Measurements from ENCODE around the gene IFI27L2.
"Not testable (repeated sequence)": the region's sequence is repeated elsewhere in the genome, so short reads cannot be mapped to it uniquely, and the experiment has no call there.

The IFI27L2 gene

GRCh38 chr14:94129111-94129757, at the start of gene IFI27L2:
Gene IFI27L2, minus strand, starts transcription at chr14:94129604. Its CDS starts 40 bp downstream, at chr14:94129564.
- DNase-seq (ENCODE audit: low spot score), result peak; percentile 83

- DNase-seq (ENCODE audit: low spot score), result no peak
Observed at GRCh38 chr14:94177806-94178205, 48.4 kb upstream of the IFI27L2 start.

GRCh38 chr14:94176808-94177207, 47.4 kb upstream of the IFI27L2 start:
- DNase-seq (ENCODE audit: low spot score), result no peak

- no peak for DNase-seq (ENCODE audit: low spot score)
Observed at GRCh38 chr14:94175747-94176146, 46.3 kb upstream of the IFI27L2 start.

GRCh38 chr14:94175011-94175745, 45.8 kb upstream of the IFI27L2 start:
- DNase-seq (ENCODE audit: low spot score), result peak; percentile 46

GRCh38 chr14:94174604-94175010, 45.2 kb upstream of the IFI27L2 start:
- DNase-seq (ENCODE audit: low spot score), result no peak

- peak; percentile 97 for DNase-seq (ENCODE audit: low spot score)
Observed at GRCh38 chr14:94173885-94174603, 44.6 kb upstream of the IFI27L2 start, which contains the start of gene PPP4R4. Gene PPP4R4, plus strand, starts transcription at chr14:94174322. Its CDS starts 144 bp downstream, at chr14:94174466.

- peak; percentile 34 for DNase-seq (ENCODE audit: low spot score)
Observed at GRCh38 chr14:94173471-94173884, 44.1 kb upstream of the IFI27L2 start.

GRCh38 chr14:94172545-94172944, 43.1 kb upstream of the IFI27L2 start:
- no peak for DNase-seq (ENCODE audit: low spot score)

GRCh38 chr14:94171208-94171607, 41.8 kb upstream of the IFI27L2 start:
- DNase-seq (ENCODE audit: low spot score), result no peak

- DNase-seq (ENCODE audit: low spot score), result peak; percentile 50
Observed at GRCh38 chr14:94170136-94170535, 40.7 kb upstream of the IFI27L2 start.

GRCh38 chr14:94165744-94166143, 36.3 kb upstream of the IFI27L2 start:
- no peak for DNase-seq (ENCODE audit: low spot score)

- peak; percentile 49 for DNase-seq (ENCODE audit: low spot score)
Observed at GRCh38 chr14:94164685-94165431, 35.5 kb upstream of the IFI27L2 start.

GRCh38 chr14:94163796-94164195, 34.4 kb upstream of the IFI27L2 start:
- no peak for DNase-seq (ENCODE audit: low spot score)

GRCh38 chr14:94162466-94162865, 33.1 kb upstream of the IFI27L2 start:
- no peak for DNase-seq (ENCODE audit: low spot score)

- no peak for DNase-seq (ENCODE audit: low spot score)
Observed at GRCh38 chr14:94161981-94162380, 32.6 kb upstream of the IFI27L2 start.

- no peak for DNase-seq (ENCODE audit: low spot score)
Observed at GRCh38 chr14:94161058-94161457, 31.7 kb upstream of the IFI27L2 start.

- no peak for DNase-seq (ENCODE audit: low spot score)
Observed at GRCh38 chr14:94158239-94158883, 29.0 kb upstream of the IFI27L2 start.

- DNase-seq (ENCODE audit: low spot score), result no peak
Observed at GRCh38 chr14:94157197-94157596, 27.8 kb upstream of the IFI27L2 start.

GRCh38 chr14:94156143-94156542, 26.7 kb upstream of the IFI27L2 start:
- DNase-seq (ENCODE audit: low spot score), result not testable (repeated sequence)

GRCh38 chr14:94153750-94154342, 24.4 kb upstream of the IFI27L2 start:
- no peak for DNase-seq (ENCODE audit: low spot score)
